ENCODE data around the gene ABCB9. TPM values are rescaled to one million over a fixed set of nuclear protein-coding genes. Genes with fewer than 3 reads are reported as not detected.

The ABCB9 gene
- total RNA-seq, 4 donors from 2014 or later, result 1.7 to 6.2 (median 4.2) TPM

DNA sequence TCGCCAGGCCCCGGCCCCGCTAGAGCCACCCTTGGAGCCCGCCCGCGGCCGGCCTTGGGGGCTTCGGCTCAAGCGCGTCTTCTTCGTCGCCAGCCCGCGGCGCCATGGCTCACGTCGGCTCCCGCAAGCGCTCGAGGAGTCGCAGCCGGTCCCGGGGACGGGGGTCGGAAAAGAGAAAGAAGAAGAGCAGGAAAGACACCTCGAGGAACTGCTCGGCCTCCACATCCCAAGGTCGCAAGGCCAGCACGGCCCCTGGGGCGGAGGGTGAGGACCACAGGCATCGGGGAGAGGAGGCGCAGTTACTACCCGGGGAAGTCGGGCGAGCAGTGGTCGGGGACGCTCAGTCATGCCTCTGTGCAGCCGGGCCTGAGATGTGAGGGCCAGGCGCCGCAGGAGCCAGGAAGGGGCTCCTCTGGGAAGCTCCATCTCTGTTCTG lies 14.8 kb upstream of the ABCB9 start:
- WGBS, result under 1% methylated on average over 37 of the region's 40 CpGs
- Histone ChIP-seq H3K27me3 (no peaks in the 10 kb centered on the region), H3K27ac (replicated peaks in 1 of 4) (peak overlapping the region; percentile 89 to 96 (median 92)), H3K4me3 (peak overlapping the region; percentile 81 to 98 (median 92)), H3K4me1 (peaks cover 72 to 93% (median 85%) of the 10 kb centered on the region in 4 donors), H3K36me3 (peaks cover 2 to 48% (median 31%) of the 10 kb centered on the region in 4 donors), H3K9me3 (no peaks in the 10 kb centered on the region)
- TF ChIP-seq POLR2A (IDR thresholded peaks at IDR 0.05; ENCODE audit: low read depth) (no peak), EP300 (IDR thresholded peaks at IDR 0.05) (no peak), POLR2AphosphoS5 (IDR thresholded peaks at IDR 0.05) (no peak)
- TF ChIP-seq, protein P1, sequence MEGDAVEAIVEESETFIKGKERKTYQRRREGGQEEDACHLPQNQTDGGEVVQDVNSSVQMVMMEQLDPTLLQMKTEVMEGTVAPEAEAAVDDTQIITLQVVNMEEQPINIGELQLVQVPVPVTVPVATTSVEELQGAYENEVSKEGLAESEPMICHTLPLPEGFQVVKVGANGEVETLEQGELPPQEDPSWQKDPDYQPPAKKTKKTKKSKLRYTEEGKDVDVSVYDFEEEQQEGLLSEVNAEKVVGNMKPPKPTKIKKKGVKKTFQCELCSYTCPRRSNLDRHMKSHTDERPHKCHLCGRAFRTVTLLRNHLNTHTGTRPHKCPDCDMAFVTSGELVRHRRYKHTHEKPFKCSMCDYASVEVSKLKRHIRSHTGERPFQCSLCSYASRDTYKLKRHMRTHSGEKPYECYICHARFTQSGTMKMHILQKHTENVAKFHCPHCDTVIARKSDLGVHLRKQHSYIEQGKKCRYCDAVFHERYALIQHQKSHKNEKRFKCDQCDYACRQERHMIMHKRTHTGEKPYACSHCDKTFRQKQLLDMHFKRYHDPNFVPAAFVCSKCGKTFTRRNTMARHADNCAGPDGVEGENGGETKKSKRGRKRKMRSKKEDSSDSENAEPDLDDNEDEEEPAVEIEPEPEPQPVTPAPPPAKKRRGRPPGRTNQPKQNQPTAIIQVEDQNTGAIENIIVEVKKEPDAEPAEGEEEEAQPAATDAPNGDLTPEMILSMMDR (IDR thresholded peaks at IDR 0.05), result no peak
- DNase-seq (ENCODE audit: extremely low spot score), result no peak
- intact Hi-C loops (cut with DNase I), result loop anchor here (5.0 kb wide), 1 partner anchor 256 kb away; no protein-coding TSS in a partner anchor

DNA sequence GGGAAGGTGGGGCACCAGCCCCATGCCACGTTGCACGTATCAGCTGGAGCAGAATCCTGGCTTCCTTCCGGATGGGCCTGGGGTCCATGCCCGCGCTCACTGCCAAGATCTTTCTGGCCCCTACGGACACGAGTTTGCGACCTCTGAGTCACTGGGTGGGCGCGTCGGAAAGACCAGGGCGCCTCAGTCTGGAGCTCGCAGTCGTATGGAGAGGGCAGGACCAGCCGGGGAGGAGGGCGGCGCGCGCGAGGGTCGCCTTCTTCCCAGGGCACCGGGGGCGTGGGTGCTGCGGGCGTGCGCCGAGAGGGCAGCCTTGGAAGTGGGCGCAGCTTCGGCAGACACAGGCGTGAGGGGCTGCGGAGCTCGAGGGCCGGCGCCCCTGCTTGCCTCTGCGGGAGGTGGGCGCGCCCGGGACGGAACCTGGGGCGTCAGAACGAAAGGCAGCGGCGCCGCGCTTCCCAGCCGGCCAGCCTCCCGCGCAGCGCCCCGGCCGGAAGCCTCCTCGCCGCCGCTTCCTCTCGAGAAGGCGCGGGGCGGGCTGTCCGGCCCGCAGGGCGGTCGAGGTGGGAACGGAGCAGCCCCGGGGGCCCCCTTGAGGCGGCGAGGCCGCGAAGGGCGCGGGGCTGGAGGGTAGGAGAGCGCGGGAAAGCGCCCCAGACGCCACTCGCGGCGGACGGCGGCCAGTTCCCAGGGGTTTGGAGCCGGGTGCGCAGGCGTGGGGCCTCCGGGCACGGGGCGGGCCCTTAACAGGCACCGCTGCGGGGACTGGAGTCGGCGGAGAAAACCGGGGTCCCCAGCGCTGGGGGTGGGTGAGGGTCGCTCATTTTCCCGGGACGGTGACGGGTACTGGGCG lies 14.1 kb upstream of the ABCB9 start, which contains the start of gene ARL6IP4:
ARL6IP4 (plus strand) TSS at position 499 of the 853 bp plus-strand sequence. CDS start 459 bp downstream, outside the sequence.
- Histone ChIP-seq H3K27me3 (no peaks in the 10 kb centered on the region), H3K4me1 (peaks cover 77 to 95% (median 86%) of the 10 kb centered on the region in 4 donors), H3K36me3 (peaks cover 0 to 41% (median 25%) of the 10 kb centered on the region in 4 donors), H3K4me3 (peak within 1 kb of the TSS; percentile 81 to 98 (median 92)), H3K9me3 (no peaks in the 10 kb centered on the region), H3K27ac (replicated peaks in 1 of 4) (peak within 1 kb of the TSS; percentile 89 to 96 (median 92))
- TF ChIP-seq POLR2AphosphoS5 (IDR thresholded peaks at IDR 0.05) (peak; percentile 82 to 83), POLR2A (IDR thresholded peaks at IDR 0.05; ENCODE audit: low read depth) (peak; percentile 62)
- TF ChIP-seq, protein P1 (IDR thresholded peaks at IDR 0.05), result no peak
- 0% methylated on average over 12 of the region's 96 CpGs for WGBS
- no peak for DNase-seq (ENCODE audit: extremely low spot score)
- intact Hi-C loops (cut with DNase I), result loop anchor here (5.0 kb wide), 1 partner anchor 257 kb away; no protein-coding TSS in a partner anchor

DNA sequence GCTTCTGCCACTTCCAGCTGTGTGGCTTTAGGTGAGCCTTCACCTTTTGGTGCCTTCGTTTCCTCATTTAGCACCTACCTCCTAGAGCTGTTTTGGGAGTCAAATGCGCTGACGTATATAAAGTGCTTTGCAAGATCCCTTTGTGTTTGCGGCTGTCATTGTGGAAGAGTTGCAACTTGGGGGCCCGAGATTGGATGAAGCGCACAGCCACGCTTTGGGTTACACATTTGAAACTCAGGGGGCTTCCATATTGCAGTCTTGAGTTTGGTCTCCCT lies 13.6 kb upstream of the ABCB9 start:
- H3K27ac ChIP-seq (replicated peaks in 1 of 4), result peak overlapping the region; percentile 89 to 96 (median 92)
- TF ChIP-seq, protein P1 (IDR thresholded peaks at IDR 0.05), result no peak
- TF ChIP-seq POLR2A (IDR thresholded peaks at IDR 0.05; ENCODE audit: low read depth), result no peak
- H3K9me3 ChIP-seq, result no peaks in the 10 kb centered on the region
- peak overlapping the region; percentile 81 to 98 (median 92) for H3K4me3 ChIP-seq
- intact Hi-C loops (cut with DNase I), result loop anchor here (5.0 to 10.0 kb wide), 2 partner anchors 175 to 257 kb away; partner anchors contain the start of gene PITPNM2
- H3K27me3 ChIP-seq, result no peaks in the 10 kb centered on the region
- H3K4me1 ChIP-seq, result peaks cover 72 to 90% (median 80%) of the 10 kb centered on the region in 4 donors
- H3K36me3 ChIP-seq, result peaks cover 0 to 41% (median 22%) of the 10 kb centered on the region in 4 donors
- 0% methylated on average over 7 of the region's 7 CpGs for WGBS
- DNase-seq (ENCODE audit: extremely low spot score), result no peak

DNA sequence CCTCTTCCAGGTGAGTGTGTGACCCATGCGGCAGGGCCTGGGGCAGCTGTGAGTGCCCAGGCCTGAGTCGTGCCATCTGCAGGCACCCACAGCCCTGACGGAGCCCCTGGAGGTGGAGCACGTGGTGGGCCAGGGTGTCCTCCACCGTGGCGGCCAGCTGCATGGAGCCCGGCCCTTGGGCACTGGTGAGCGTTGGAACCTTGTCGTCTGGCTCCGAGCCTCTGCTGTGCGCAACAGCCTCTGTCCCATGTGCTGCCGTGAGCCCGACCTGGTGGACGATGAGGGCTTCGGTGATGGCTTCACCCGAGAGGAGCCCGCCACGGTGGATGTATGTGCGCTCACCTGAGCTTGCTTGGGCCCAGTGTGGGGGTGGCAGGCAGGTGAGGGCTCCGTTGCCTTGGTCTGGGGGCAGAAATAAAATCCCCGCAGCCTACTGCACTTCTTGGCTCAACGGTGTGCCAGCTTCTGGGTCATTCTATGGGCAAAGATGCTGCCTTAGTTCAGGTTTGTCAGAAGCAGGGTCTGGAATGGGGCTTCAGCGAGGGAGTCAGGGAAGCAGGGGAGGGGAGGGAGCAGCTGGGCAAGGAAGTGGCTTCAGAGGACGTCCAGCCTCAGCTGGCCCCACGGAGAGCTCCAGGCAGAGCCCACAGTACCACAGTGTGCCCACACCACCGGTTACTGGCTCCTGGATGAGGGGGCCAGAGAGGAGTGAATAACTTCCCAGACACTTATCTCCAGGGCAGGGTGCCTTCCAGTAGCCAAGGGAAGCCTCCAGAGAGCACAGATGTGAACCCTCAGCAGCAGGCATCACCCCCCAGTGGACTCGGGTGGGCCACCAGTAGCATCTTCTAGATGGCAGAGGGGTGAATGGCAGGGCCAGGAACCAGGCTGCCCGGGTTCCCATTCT lies 13.0 kb upstream of the ABCB9 start:
- H3K9me3 ChIP-seq, result no peaks in the 10 kb centered on the region
- no peaks in the 10 kb centered on the region for H3K27me3 ChIP-seq
- DNase-seq (ENCODE audit: extremely low spot score), result no peak
- peak overlapping the region; percentile 81 to 98 (median 92) for H3K4me3 ChIP-seq
- 13% methylated on average over 3 of the region's 28 CpGs for WGBS
- peak overlapping the region in 2 of 4 donors; percentile 89 for H3K27ac ChIP-seq (replicated peaks in 1 of 4)
- intact Hi-C loops (cut with DNase I), result loop anchor here (10.0 kb wide), 1 partner anchor 176 kb away; the partner anchor contains the start of gene PITPNM2
- H3K36me3 ChIP-seq, result peaks cover 0 to 41% (median 20%) of the 10 kb centered on the region in 4 donors
- peaks cover 66 to 84% (median 75%) of the 10 kb centered on the region in 4 donors for H3K4me1 ChIP-seq
- TF ChIP-seq EP300 (IDR thresholded peaks at IDR 0.05), result no peak
- no peak for TF ChIP-seq POLR2AphosphoS5 (IDR thresholded peaks at IDR 0.05)
- no peak for TF ChIP-seq POLR2A (IDR thresholded peaks at IDR 0.05; ENCODE audit: low read depth)
- TF ChIP-seq, protein P1 (IDR thresholded peaks at IDR 0.05), result no peak

Measured in esophagus muscularis mucosa (tissue), 4 donors.